LoVo (cell line): Measurements from ENCODE around the gene PLEKHM3.

Experiments
- DNase-seq: peaks from one replicate; pipeline ENCODE4 v3.0.0-alpha.2; 2016; ENCODE audit warnings: low spot score

The PLEKHM3 gene

DNA sequence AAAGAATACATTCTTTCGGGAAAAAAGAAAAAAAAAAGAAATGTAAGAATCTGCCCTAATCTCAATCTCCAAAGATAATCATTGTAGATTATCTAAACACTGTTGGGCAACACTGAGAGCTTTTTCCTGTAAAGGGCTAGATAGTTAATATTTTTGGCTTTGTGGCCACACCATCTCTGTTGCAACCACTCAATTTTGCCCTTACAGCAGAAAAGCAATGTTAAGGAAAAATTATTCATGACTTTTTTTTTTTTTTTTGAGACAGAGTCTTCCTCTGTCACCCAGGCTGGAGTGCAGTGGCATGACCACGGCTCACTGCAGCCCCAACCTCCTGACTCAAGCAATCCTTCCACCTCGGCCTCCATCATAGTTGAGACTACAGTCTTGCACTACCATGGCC is 238.3 kb downstream of the PLEKHM3 start:
- no peak for DNase-seq

DNA sequence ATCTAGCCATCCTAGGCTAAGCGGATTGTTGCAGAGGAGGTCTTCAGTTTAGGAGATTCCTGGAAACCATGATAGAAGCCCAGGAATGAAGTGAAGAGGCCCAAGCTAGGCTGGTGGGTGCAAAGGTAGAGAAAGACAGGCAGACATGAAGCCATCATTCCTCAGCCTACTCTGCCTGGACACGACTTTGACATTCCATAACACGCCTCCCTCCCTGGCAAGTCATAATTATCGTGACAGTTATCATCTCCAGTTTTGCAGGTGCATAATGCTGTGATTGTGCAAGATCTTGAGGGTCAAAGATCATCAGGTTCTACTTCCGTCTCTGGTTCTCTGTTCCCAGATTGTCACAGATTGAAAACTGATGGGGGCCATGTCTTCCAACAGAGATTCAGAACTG is 240.4 kb downstream of the PLEKHM3 start:
- peak; percentile 37 for DNase-seq

DNA sequence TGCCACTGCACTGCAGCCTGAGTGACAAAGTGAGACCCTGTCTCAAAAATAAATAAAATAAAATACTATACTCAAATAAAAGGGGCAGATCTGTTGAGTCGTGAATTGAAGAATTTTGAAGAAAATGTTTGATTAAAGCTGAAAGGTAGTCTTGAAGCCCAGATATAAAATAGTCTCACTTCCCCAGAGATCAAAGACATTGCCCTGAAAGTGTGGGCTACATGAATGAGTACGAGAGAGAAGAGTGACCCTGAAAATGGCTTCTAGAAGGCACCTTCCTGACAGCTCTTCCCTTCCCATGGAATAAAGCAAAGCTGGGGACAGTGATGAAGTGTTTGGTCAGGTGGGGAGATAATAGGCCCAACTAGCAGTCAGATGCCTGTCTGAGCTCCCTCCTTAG is 241.8 kb downstream of the PLEKHM3 start:
- DNase-seq = no peak

DNA sequence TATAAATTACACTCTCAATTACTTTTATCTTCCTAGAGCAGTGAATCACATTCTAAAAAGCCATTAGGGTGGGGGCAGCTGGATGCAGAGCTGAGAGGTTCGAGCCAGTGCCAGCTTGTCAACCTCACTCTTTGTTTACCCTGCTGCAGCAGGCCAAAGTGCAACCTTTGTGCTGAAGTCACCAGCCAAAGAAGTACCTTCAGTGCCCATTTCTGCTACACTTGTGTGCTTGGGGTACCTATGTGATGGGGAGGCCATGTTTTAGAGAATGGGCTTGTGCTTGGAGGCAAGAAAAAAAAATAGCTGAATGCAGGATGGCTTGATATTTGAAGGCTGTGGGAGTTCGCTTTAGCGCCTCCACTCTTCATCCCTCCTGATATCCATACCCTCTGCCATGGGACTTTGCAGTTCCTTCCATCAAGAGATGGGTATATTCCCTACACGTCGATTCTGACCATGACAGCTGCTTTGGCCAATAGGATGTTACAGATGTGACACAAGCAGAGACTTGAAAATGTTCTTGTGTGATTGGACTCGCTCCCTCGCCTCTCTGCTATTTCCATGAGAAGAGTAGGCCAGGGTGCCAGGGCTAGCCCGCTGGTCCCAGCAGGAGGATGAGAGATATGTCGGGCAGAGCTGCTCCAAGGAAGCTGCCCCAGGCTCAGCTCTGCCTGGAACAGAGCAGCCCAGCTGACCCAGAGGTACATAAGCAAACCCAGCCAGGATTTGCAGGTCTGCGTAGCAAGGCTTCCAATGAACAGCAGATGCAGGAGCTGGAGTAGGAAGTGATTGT is 242.9 kb downstream of the PLEKHM3 start:
- no peak for DNase-seq

DNA sequence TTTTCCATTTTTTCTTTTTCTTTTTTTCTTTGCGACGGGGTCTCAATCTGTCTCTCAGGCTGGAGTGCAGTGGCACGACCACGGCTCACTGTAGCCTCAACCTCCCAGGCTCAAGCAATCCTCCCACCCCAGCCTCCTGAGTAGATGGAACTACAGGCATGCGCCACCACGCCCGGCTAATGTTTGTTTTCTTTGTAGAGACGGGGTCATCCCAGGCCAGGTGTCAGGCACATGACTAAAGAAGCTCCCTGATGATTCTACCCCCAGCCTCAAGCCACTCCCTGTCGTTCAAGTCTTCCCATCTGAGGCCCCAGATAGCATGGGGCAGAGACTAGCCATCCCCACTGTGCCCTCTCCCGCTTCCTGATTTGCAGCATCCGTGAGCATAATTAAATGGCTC is 245.8 kb downstream of the PLEKHM3 start:
- DNase-seq = no peak

DNA sequence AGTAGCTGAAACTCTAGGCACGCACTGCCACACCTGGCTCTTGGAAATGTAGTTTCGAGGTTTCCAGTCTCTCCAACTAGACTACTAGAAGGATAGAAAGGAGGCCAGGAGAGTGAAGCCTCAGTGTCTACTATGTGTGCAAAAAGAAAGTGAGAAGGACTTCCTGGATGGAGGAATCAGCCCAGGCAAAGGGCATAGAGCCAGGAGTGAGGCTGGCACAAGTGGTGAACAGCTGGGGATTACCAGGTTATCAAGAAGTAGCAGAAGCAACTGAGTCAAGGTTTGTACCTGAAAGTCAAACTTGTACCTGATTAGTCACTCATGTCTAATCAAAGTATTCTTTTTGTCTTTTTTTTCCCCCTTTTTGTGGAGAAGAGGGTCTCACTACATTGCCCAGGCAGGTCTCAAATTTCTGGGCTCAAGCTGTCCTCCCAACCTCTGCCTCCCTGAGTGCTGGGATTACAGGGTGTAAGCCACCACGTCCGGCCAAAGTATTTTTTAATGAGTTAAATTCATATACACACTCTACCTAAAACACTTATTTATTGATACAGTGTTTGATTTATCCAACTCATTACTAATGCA is 246.9 kb downstream of the PLEKHM3 start:
- no peak for DNase-seq

DNA sequence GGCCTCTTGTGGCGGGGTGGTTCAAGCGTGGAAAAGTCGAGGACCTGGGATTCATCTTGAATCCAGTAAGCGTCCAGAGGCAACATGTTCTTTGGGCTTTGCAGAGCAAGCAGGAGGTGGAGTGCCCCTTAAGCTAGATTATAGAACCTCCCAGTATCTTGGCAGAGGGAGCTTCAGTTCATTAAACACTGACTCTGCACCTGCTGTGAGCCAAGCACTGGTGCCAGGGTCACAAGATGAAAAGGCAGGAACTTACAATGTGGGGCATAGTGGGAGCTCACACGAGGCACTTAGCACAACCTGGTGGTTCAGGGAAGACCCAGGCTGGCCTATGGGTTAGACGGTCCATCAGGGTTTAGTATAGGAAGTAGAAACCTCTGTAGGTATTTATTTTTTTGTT is 248.2 kb downstream of the PLEKHM3 start:
- no peak for DNase-seq

DNA sequence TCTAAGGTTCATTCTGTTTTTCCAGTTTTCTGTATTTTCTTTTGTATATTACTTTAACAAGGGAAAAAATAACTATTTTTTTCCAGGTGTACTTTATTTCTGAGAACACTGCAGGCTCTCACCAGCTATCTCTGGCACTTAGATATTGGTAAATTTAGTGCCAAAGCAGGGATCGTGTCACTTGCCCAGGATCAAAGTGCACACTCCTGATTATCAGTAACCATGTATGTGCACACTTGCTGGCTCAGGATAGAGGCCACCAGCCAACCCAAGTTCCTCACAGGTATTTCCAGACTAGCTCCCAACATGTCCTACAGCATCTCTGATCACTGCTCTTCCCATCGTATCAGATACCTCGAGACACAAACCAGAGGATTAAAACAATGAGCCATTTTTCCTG is 249.9 kb downstream of the PLEKHM3 start:
- no peak for DNase-seq

DNA sequence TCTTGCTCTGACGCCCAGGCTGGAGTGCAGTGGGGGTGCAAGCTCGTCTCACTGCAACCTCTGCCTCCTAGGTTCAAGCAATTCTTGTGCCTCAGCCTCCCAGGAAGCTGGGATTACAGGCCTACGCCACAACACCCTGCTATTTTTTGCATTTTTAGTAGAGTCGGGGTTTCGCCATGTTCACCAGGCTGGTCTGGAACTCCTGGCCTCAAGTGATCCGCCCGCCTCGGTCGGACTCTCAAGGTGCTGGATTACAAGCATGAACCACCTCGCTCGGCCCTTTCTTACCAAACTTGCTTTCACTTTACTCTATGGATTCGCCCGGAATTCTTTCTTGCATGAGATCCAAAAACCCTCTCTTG is 252.5 kb downstream of the PLEKHM3 start:
- no peak for DNase-seq

DNA sequence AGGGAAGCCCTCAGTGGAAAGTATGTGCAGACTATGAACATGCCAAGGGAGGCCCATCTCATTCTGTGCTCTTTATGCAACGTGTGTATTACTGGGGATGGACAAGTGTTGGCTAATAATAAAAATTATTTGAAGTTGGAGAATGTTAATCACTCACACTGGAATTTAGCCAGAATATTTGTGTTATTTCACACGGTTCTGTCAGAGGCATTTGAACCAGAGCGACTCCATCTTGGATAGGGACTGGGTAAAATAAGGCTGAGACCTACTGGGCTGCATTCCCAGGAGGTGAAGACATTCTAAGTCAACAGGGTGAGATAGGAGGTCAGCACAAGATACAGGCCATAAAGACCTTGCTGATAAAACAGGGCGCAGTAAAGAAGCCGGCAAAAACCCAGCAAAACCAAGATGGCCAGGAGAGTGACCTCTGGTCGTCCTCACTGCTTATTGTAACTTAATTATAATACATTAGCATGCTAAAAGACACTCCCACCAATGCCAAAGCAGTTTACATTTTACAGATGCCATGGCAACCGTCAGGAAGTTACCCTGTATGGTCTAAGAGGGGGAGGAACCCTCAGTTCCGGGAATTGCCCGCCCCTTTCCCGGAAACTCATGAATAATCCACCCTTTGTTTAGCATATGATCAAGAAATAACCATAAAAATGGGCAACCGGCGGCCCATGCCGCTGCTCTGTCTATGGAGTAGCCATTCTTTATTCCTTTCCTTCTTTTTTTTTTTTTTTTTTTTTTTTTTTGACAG is 253.1 kb downstream of the PLEKHM3 start:
- no peak for DNase-seq

DNA sequence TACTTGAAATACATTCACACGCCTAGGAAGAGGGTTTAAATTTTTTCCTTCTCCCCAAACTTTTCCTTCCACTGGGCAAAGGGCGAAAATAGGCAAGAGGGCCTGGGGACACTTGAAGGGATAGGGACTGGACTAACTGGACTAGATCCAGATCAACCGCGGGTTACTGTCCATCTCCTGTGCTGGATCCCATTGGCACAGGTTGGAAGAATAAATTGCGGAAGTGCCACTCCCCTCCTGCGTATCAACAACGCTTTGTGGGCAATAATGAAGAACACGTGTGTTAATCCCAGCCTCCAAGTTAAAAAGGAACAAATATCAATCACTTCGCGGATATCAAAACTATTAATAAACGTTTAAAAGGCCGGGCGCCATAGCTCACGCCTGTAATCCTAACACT is 253.9 kb downstream of the PLEKHM3 start:
- DNase-seq = no peak
